ENCODE measurements around the gene COX7A2. TPM values are rescaled to one million over a fixed set of nuclear protein-coding genes. Genes with fewer than 3 reads are reported as not detected.

The COX7A2 gene
- total RNA-seq, 1 donor from 2014 or later = 232 TPM

GRCh38 chr6:75211920-75212590, 31.5 kb downstream of the COX7A2 start:
- H3K4me3 Mint-ChIP-seq = no peak overlapping the region
- no peaks in the 10 kb centered on the region for H3K36me3 Mint-ChIP-seq
- no peak overlapping the region for H3K27ac Mint-ChIP-seq
- no peak for TF ChIP-seq CTCF (IDR thresholded peaks at IDR 0.05; ENCODE audit: unreplicated experiment)
- peaks cover 31% of the 10 kb centered on the region for H3K27me3 Mint-ChIP-seq (ENCODE audit: low read depth)
- H3K4me1 Mint-ChIP-seq = peaks cover 30% of the 10 kb centered on the region
- no peaks in the 10 kb centered on the region for H3K9me3 Mint-ChIP-seq
- DNase-seq (ENCODE audit: low spot score in 2 of 2, unreplicated experiment in 2 of 2) = no peak

- Mint-ChIP-seq H3K4me3 (no peak overlapping the region), H3K27ac (no peak overlapping the region), H3K9me3 (no peaks in the 10 kb centered on the region), H3K4me1 (peaks cover 37% of the 10 kb centered on the region), H3K27me3 (ENCODE audit: low read depth) (peaks cover 40% of the 10 kb centered on the region), H3K36me3 (no peaks in the 10 kb centered on the region)
- TF ChIP-seq CTCF (IDR thresholded peaks at IDR 0.05; ENCODE audit: unreplicated experiment) = peak; percentile 97
- no peak for DNase-seq (ENCODE audit: low spot score in 2 of 2, unreplicated experiment in 2 of 2)
These were observed 32.5 kb downstream of the COX7A2 start for GRCh38 chr6:75210885-75211739.

GRCh38 chr6:75209184-75209723, 34.3 kb downstream of the COX7A2 start:
- H3K27me3 Mint-ChIP-seq (ENCODE audit: low read depth) = peaks cover 59% of the 10 kb centered on the region
- TF ChIP-seq CTCF (IDR thresholded peaks at IDR 0.05; ENCODE audit: unreplicated experiment) = no peak
- peaks cover 54% of the 10 kb centered on the region for H3K4me1 Mint-ChIP-seq
- H3K9me3 Mint-ChIP-seq = no peaks in the 10 kb centered on the region
- no peak for DNase-seq (ENCODE audit: low spot score in 2 of 2, unreplicated experiment in 2 of 2)
- no peaks in the 10 kb centered on the region for H3K36me3 Mint-ChIP-seq
- no peak overlapping the region for H3K4me3 Mint-ChIP-seq
- H3K27ac Mint-ChIP-seq = no peak overlapping the region

GRCh38 chr6:75208298-75209183, 35.1 kb downstream of the COX7A2 start:
- H3K27me3 Mint-ChIP-seq (ENCODE audit: low read depth) = peaks cover 64% of the 10 kb centered on the region
- H3K4me1 Mint-ChIP-seq = peaks cover 60% of the 10 kb centered on the region
- DNase-seq (ENCODE audit: low spot score in 2 of 2, unreplicated experiment in 2 of 2) = peak; percentile 69 to 90
- peak; percentile 80 for TF ChIP-seq CTCF (IDR thresholded peaks at IDR 0.05; ENCODE audit: unreplicated experiment)
- peak overlapping the region; percentile 76 for H3K4me3 Mint-ChIP-seq
- no peak overlapping the region for H3K27ac Mint-ChIP-seq
- no peaks in the 10 kb centered on the region for H3K36me3 Mint-ChIP-seq
- H3K9me3 Mint-ChIP-seq = no peaks in the 10 kb centered on the region
